ENCODE measurements around the gene DEFB131B. TPM values are rescaled to one million over a fixed set of nuclear protein-coding genes. Genes with fewer than 3 reads are reported as not detected.
"Not testable (repeated sequence)": the region's sequence is repeated elsewhere in the genome, so short reads cannot be mapped to it uniquely, and the experiment has no call there.

Gene DEFB131B
- total and polyA plus RNA-seq, 2 of the 8 experiments (the other 6 are each of a cell fraction or from before 2014, with no cell fraction given) = not detected

DNA sequence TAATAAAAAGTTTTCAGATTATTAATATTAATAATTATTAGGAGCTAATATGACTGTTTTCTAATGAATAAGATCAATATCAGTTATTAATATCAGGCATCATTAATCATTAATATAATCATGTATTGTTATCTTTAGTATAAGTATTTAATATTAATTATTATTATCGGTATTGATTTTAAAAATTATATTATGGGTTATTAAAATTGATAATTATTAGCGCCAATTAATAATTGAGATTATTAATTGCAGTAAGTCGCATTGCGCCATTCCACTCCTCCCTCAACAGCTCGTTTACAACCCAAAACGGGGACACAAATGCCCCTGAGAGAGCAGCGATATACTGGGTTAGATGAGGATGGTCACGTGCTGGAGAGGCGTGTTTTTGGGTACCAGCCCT, 30.0 kb downstream of the DEFB131B start (continued):
- no peak for TF ChIP-seq FOSL1 (IDR thresholded peaks at IDR 0.05; ENCODE audit: insufficient read depth, low read depth, low read length)
- TF ChIP-seq, protein P1, sequence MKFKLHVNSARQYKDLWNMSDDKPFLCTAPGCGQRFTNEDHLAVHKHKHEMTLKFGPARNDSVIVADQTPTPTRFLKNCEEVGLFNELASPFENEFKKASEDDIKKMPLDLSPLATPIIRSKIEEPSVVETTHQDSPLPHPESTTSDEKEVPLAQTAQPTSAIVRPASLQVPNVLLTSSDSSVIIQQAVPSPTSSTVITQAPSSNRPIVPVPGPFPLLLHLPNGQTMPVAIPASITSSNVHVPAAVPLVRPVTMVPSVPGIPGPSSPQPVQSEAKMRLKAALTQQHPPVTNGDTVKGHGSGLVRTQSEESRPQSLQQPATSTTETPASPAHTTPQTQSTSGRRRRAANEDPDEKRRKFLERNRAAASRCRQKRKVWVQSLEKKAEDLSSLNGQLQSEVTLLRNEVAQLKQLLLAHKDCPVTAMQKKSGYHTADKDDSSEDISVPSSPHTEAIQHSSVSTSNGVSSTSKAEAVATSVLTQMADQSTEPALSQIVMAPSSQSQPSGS (IDR thresholded peaks at IDR 0.05; ENCODE audit: low read length) = no peak
- no peak for TF ChIP-seq POU5F1 (IDR thresholded peaks at IDR 0.05; ENCODE audit: low read depth, low read length)
- TF ChIP-seq SAP30 (IDR thresholded peaks at IDR 0.05; ENCODE audit: insufficient read depth, insufficient replicate concordance, low read length) = no peak
- no peak for TF ChIP-seq CHD1 (IDR thresholded peaks at IDR 0.05; ENCODE audit: low read depth, low read length)
- no peak for TF ChIP-seq CTBP2 (IDR thresholded peaks at IDR 0.05; ENCODE audit: borderline replicate concordance, insufficient read depth, insufficient read length, low read length)
- TF ChIP-seq CBX8 (IDR thresholded peaks at IDR 0.05; ENCODE audit: borderline replicate concordance, low read depth, low read length) = no peak

DNA sequence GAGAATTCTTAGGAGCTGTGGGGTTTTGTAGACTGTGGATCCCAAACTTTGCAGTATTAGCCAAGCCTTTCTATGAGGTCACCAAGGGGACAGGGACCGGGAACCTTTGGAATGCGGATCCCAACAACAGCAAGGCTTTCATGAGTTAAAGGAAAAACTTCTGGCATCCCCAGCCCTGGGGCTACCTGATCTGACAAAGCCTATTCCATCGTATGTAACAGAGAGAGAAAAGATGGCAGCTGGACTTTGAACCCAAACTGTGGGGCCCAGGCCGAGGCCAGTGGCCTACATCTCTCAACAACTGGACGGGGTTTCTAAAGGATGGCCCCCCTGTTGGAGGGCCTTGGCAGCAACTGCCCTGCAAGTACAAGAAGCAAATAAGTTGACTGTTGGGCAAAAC, 32.5 kb downstream of the DEFB131B start:
- H3K56ac ChIP-seq (replicated peaks; ENCODE audit: insufficient read length, low read depth, low read length); H2AK5ac ChIP-seq (ENCODE audit: low read depth, low read length); H2AFZ ChIP-seq (ENCODE audit: low read length); H3K27ac ChIP-seq (ENCODE audit: low read depth, low read length); H3K14ac ChIP-seq (ENCODE audit: insufficient read length); POLR2A ChIA-PET (ENCODE audit: partially characterized antibody); H3K27me3 ChIP-seq (replicated peaks in 1 of 4; ENCODE audit: control insufficient read depth in 3 of 4, extremely low read depth in 1 of 4, insufficient read depth in 3 of 4, low read length in 3 of 4); H2BK120ac ChIP-seq (replicated peaks; ENCODE audit: low read depth, low read length); H2BK5ac ChIP-seq (ENCODE audit: low read depth, low read length); H3K23me2 ChIP-seq (ENCODE audit: low read depth, low read length); H3K18ac ChIP-seq (ENCODE audit: extremely low read depth, low read length); H3K4me2 ChIP-seq (ENCODE audit: insufficient read depth in 1 of 2, low read depth in 2 of 2, low read length in 2 of 2); H4K91ac ChIP-seq (replicated peaks; ENCODE audit: insufficient read length, low read length); H3K4me3 ChIP-seq (ENCODE audit: extremely low read depth in 1 of 4, insufficient read depth in 2 of 4, low read depth in 3 of 4, low read length in 4 of 4); H2BK12ac ChIP-seq (ENCODE audit: low read depth, low read length); H2BK15ac ChIP-seq (ENCODE audit: low read length); DNase-seq (ENCODE audit: low read depth in 1 of 2, low spot score in 2 of 2); H4K5ac ChIP-seq (ENCODE audit: insufficient read length, low read depth, low read length); H3K23ac ChIP-seq (ENCODE audit: insufficient read length); H3K79me1 ChIP-seq (ENCODE audit: low read depth, low read length); H2BK20ac ChIP-seq (ENCODE audit: low read length); H3K4ac ChIP-seq (replicated peaks; ENCODE audit: insufficient read length, low read depth, low read length); H3K4me1 ChIP-seq (replicated peaks in 1 of 4; ENCODE audit: control insufficient read depth in 3 of 4, insufficient read depth in 4 of 4, low read length in 3 of 4); H3K9me3 ChIP-seq (ENCODE audit: insufficient read depth in 2 of 2, low read depth in 1 of 2, low read length in 1 of 2); H3K9ac ChIP-seq (replicated peaks in 1 of 4; ENCODE audit: extremely low read depth in 1 of 4, low read depth in 3 of 4, low read length in 3 of 4); FAIRE-seq; H4K20me1 ChIP-seq (replicated peaks in 1 of 2; ENCODE audit: control insufficient read depth in 1 of 2, insufficient read depth in 2 of 2, low read length in 2 of 2); H3K79me2 ChIP-seq (ENCODE audit: control insufficient read depth in 1 of 2, insufficient read depth in 2 of 2, low read length in 2 of 2); CTCF ChIA-PET (ENCODE audit: partially characterized antibody); H4K8ac ChIP-seq (ENCODE audit: extremely low read depth, insufficient read depth, low read length): not testable (repeated sequence)
- peaks cover 0 to 21% (median 10%) of the 10 kb centered on the region in 4 experiments; a peak in 6 of 8 replicates for H3K36me3 ChIP-seq (ENCODE audit: control insufficient read depth in 2 of 4, insufficient read depth in 4 of 4, low read length in 3 of 4)
- 91% methylated on average over 5 of the region's 5 CpGs; no CpG with 5 or more reads in 1 of the 2 experiments for WGBS, 2 experiments (ENCODE audit: extremely low coverage in 1 of 2, insufficient coverage in 1 of 2, insufficient read length in 1 of 2, insufficient replicate concordance in 2 of 2, low coverage in 1 of 2, low lambda C conversion rate in 2 of 2, missing lambda C conversion rate in 1 of 2)
